Measurements from ENCODE around the gene UBXN11. TPM values are rescaled to one million over a fixed set of nuclear protein-coding genes. Genes with fewer than 3 reads are reported as not detected.

UBXN11 gene
- total RNA-seq, 4 donors from 2014 or later: 7.1 to 13.3 (median 10.1) TPM

DNA sequence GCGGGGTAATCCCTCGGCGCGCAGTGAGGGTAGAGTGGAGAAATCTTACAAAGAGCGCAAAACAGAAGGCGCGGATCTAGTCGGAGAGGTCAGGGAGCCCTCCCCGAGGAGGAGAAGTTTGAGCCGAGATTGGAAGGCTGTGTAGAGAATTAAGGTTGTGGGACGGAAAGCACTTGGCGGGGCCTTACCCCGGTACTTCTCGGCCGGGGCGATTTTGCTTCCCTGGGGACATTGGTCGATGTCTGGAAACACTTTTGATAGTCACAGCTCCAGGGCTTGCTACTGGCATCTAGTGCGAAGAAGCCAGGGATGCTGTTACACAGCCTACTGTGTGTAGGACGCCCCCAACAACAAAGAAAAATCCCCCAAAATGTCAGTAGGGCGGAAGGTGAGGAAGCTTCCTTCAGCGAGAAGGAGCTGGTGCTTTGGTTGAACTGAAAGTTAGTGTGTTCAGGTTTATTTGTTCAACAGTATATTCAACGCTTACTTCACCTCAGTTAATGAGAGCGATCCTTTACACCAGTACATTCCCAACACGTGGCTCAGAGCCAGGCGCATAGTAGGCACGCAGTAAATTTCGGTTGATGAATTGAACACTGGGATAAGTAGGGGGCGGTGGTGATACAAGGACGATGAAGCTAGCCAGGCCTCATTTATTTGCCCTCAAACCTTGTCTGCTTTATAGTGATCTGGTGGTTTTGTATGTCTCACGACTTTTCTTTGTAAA is 71.6 kb downstream of the UBXN11 start:
- no peaks in the 10 kb centered on the region for H3K27me3 ChIP-seq
- 3% methylated on average over 30 of the region's 30 CpGs for WGBS
- no peaks in the 10 kb centered on the region for H3K36me3 ChIP-seq
- no peaks in the 10 kb centered on the region for H3K9me3 ChIP-seq
- H3K4me3 ChIP-seq: peak overlapping the region; percentile 69 to 73 (median 72)
- H3K27ac ChIP-seq (replicated peaks in 1 of 4): peak overlapping the region; percentile 86 to 93 (median 92)
- H3K4me1 ChIP-seq: peaks cover 0 to 22% (median 17%) of the 10 kb centered on the region in 4 donors
- no peak for TF ChIP-seq POLR2AphosphoS5 (IDR thresholded peaks at IDR 0.05)
- TF ChIP-seq, protein P1, sequence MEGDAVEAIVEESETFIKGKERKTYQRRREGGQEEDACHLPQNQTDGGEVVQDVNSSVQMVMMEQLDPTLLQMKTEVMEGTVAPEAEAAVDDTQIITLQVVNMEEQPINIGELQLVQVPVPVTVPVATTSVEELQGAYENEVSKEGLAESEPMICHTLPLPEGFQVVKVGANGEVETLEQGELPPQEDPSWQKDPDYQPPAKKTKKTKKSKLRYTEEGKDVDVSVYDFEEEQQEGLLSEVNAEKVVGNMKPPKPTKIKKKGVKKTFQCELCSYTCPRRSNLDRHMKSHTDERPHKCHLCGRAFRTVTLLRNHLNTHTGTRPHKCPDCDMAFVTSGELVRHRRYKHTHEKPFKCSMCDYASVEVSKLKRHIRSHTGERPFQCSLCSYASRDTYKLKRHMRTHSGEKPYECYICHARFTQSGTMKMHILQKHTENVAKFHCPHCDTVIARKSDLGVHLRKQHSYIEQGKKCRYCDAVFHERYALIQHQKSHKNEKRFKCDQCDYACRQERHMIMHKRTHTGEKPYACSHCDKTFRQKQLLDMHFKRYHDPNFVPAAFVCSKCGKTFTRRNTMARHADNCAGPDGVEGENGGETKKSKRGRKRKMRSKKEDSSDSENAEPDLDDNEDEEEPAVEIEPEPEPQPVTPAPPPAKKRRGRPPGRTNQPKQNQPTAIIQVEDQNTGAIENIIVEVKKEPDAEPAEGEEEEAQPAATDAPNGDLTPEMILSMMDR (IDR thresholded peaks at IDR 0.05): no peak
- TF ChIP-seq EP300 (IDR thresholded peaks at IDR 0.05): no peak
- TF ChIP-seq POLR2A (IDR thresholded peaks at IDR 0.05; ENCODE audit: low read depth): no peak
- no peak for DNase-seq (ENCODE audit: extremely low spot score)
- intact Hi-C loops (cut with DNase I): loop anchor here (2.0 to 5.0 kb wide), 2 partner anchors 64 to 123 kb away; partner anchors contain the start of genes PDIK1L and ZNF593OS

DNA sequence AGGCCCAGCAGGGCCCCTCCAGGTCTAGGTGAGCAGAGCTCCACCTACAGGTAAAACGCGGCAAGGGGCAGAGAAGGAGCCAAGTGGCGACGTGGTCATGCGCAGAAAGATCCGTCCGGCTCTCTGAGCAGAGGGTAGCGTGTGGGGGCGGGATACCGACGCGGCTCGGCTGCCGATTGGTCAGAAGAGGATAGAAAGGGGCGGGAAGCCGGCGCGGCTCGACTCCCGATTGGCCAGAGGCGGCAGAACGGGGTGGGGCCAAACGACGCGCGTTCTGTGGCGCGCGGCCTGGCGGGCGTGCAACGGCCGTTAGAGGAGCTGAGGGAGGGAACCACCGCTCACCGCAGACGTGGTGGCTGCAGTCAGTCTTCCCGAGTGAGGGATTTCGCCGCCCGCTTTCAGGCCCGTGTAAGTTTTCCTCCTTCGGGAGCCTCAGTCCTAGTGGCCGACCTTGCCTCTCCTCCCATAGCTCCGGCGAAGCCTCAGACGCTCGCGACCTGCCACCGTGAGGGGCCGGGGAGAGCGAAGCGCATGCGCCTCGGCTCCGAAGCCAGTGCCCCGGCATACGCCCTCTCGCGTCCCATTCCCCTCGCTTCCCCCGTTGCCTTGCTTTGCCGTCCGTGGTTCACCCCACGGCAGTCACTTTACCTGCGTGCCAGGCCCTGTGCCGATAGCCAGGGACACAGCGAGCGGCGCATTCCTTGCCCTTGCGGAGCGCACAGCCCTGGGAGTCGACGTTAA is 72.4 kb downstream of the UBXN11 start, which contains the start of gene CEP85:
Gene CEP85 (plus strand): TSS at position 298 of the 741 bp plus-strand sequence. CDS start 5,584 bp downstream, outside the sequence.
- no peaks in the 10 kb centered on the region for H3K9me3 ChIP-seq
- H3K27me3 ChIP-seq: no peaks in the 10 kb centered on the region
- peaks cover 0 to 22% (median 17%) of the 10 kb centered on the region in 4 donors for H3K4me1 ChIP-seq
- no peaks in the 10 kb centered on the region for H3K36me3 ChIP-seq
- DNase-seq (ENCODE audit: extremely low spot score): peak; percentile 99
- H3K4me3 ChIP-seq: peak within 1 kb of the TSS; percentile 69 to 73 (median 72)
- TF ChIP-seq POLR2AphosphoS5 (IDR thresholded peaks at IDR 0.05): peak; percentile 87 to 92
- no peak for TF ChIP-seq EP300 (IDR thresholded peaks at IDR 0.05)
- TF ChIP-seq POLR2A (IDR thresholded peaks at IDR 0.05; ENCODE audit: low read depth): no peak
- TF ChIP-seq, protein P1 (IDR thresholded peaks at IDR 0.05): peak; percentile 74 to 91 (median 85)
- peak within 1 kb of the TSS; percentile 86 to 93 (median 92) for H3K27ac ChIP-seq (replicated peaks in 1 of 4)
- intact Hi-C loops (cut with DNase I): loop anchor here (2.0 to 5.0 kb wide), 2 partner anchors 63 to 122 kb away; partner anchors contain the start of genes PDIK1L and ZNF593OS
- WGBS: under 1% methylated on average over 44 of the region's 73 CpGs

Other genes starting within 250 kb of the UBXN11 start
- gene TRIM63, start 239.0 kb downstream of the UBXN11 start, total RNA-seq: 1 to 10 TPM in 2 of 4 donors, under 1 TPM in 1, not detected in 1; 0.42 to 4.1 (median 2.1) TPM
- gene PDIK1L, start 194.8 kb downstream of the UBXN11 start, total RNA-seq: 1 to 10 TPM; 5.1 to 6.4 (median 5.7) TPM
- 10 to 100 TPM in 2 of 4 donors, 1 to 10 TPM in 2; 2.9 to 17.9 (median 11.6) TPM for gene FAM110D, start 147.6 kb downstream of the UBXN11 start, total RNA-seq
- not detected for gene C1orf232, start 137.7 kb downstream of the UBXN11 start, total RNA-seq
- gene ZNF593, start 136.7 kb downstream of the UBXN11 start, total RNA-seq: 10 to 100 TPM; 10.4 to 41.6 (median 22.5) TPM
- gene ZNF593OS, start 134.8 kb downstream of the UBXN11 start, total RNA-seq: not detected
- 1 to 10 TPM; 1.4 to 2.6 (median 1.9) TPM for gene CNKSR1, start 129.1 kb downstream of the UBXN11 start, total RNA-seq
- gene CATSPER4, start 116.0 kb downstream of the UBXN11 start, total RNA-seq: not detected
- 1 to 10 TPM; 3.0 to 6.3 (median 4.8) TPM for gene CEP85, start 72.4 kb downstream of the UBXN11 start, total RNA-seq
- gene SH3BGRL3, start 26.6 kb downstream of the UBXN11 start, total RNA-seq: 10 to 100 TPM; 52.7 to 81.7 (median 59.8) TPM
- 10 to 100 TPM in 1 of 4 donors, 1 to 10 TPM in 2, not detected in 1; 3.8 to 14.0 (median 7.1) TPM for gene CD52, start 11.3 kb upstream of the UBXN11 start, total RNA-seq
- gene CRYBG2, start 47.5 kb upstream of the UBXN11 start, total RNA-seq: under 1 TPM in 2 of 4 donors, not detected in 2; 0.42 to 0.86 TPM
- not detected for gene ZNF683, start 66.1 kb upstream of the UBXN11 start, total RNA-seq
- gene LIN28A, start 104.2 kb upstream of the UBXN11 start, total RNA-seq: not detected
- gene DHDDS, start 125.7 kb upstream of the UBXN11 start, total RNA-seq: 10 to 100 TPM; 28.7 to 38.9 (median 30.4) TPM
- gene HMGN2, start 165.8 kb upstream of the UBXN11 start, total RNA-seq: 100 to 1,000 TPM; 124 to 263 (median 189) TPM
- 10 to 100 TPM in 1 of 4 donors, 1 to 10 TPM in 3; 7.0 to 16.7 (median 8.7) TPM for gene RPS6KA1, start 223.1 kb upstream of the UBXN11 start, total RNA-seq

Measured in esophagus muscularis mucosa (tissue), 4 donors.